ENCODE measurements around the gene RCBTB2.

DNA sequence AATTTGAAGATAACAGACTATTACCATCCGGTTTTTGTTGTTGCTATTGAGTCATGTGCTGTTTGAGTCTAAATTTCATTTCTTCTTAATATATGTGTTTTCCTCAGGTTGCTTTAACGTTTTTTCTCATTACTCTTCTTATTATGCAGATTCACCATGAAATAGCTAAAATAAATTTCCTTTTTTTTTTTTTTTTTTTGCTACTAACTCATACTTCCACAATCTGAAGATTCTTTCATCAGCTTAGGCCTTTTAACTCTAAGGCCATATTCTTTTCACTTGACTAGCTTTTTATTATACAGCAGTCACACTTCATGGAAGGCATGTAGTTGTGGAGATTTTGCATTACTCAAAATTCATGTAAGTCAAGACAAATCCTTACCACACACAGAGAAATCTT is 23.9 kb upstream of the RCBTB2 start:
- TF ChIP-seq, protein P1, sequence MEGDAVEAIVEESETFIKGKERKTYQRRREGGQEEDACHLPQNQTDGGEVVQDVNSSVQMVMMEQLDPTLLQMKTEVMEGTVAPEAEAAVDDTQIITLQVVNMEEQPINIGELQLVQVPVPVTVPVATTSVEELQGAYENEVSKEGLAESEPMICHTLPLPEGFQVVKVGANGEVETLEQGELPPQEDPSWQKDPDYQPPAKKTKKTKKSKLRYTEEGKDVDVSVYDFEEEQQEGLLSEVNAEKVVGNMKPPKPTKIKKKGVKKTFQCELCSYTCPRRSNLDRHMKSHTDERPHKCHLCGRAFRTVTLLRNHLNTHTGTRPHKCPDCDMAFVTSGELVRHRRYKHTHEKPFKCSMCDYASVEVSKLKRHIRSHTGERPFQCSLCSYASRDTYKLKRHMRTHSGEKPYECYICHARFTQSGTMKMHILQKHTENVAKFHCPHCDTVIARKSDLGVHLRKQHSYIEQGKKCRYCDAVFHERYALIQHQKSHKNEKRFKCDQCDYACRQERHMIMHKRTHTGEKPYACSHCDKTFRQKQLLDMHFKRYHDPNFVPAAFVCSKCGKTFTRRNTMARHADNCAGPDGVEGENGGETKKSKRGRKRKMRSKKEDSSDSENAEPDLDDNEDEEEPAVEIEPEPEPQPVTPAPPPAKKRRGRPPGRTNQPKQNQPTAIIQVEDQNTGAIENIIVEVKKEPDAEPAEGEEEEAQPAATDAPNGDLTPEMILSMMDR (IDR thresholded peaks at IDR 0.05): no peak
- TF ChIP-seq POLR2A (IDR thresholded peaks at IDR 0.05): no peak
